GM19463 (cell line): Measurements from ENCODE around the gene RIMBP2.

Source experiments
- ATAC-seq: cut with Tn5 transposase; IDR thresholded peaks from one replicate; pipeline ENCODE4 v1.9.1; 2021; ENCODE audit warnings: mild to moderate bottlenecking, moderate library complexity; ENCODE audit not compliant: unreplicated experiment

The RIMBP2 gene

GRCh38 chr12:130513556-130513955 lies 202.5 kb downstream of the RIMBP2 start:
- no peak for ATAC-seq

- ATAC-seq: no peak
Observed at GRCh38 chr12:130511285-130511684, 204.8 kb downstream of the RIMBP2 start.

GRCh38 chr12:130509454-130509853 lies 206.6 kb downstream of the RIMBP2 start:
- no peak for ATAC-seq

GRCh38 chr12:130508847-130509246 lies 207.3 kb downstream of the RIMBP2 start:
- no peak for ATAC-seq

- no peak for ATAC-seq
Observed at GRCh38 chr12:130508318-130508717, 207.8 kb downstream of the RIMBP2 start.

- no peak for ATAC-seq
Observed at GRCh38 chr12:130506844-130507243, 209.3 kb downstream of the RIMBP2 start.

GRCh38 chr12:130504840-130505175 lies 211.3 kb downstream of the RIMBP2 start:
- ATAC-seq: no peak

GRCh38 chr12:130504110-130504839 lies 211.8 kb downstream of the RIMBP2 start:
- ATAC-seq: no peak

- ATAC-seq: no peak
Observed at GRCh38 chr12:130501821-130502220, 214.3 kb downstream of the RIMBP2 start.

- no peak for ATAC-seq
Observed at GRCh38 chr12:130500835-130501330, 215.2 kb downstream of the RIMBP2 start.

GRCh38 chr12:130499474-130499873 lies 216.6 kb downstream of the RIMBP2 start:
- no peak for ATAC-seq

GRCh38 chr12:130498589-130499385 lies 217.3 kb downstream of the RIMBP2 start:
- ATAC-seq: no peak

GRCh38 chr12:130497991-130498390 lies 218.1 kb downstream of the RIMBP2 start:
- no peak for ATAC-seq

GRCh38 chr12:130497321-130497720 lies 218.8 kb downstream of the RIMBP2 start:
- no peak for ATAC-seq

- ATAC-seq: no peak
Observed at GRCh38 chr12:130496516-130497120, 219.5 kb downstream of the RIMBP2 start.

- ATAC-seq: no peak
Observed at GRCh38 chr12:130495156-130495555, 220.9 kb downstream of the RIMBP2 start.

- no peak for ATAC-seq
Observed at GRCh38 chr12:130494736-130495135, 221.4 kb downstream of the RIMBP2 start.

GRCh38 chr12:130493951-130494350 lies 222.1 kb downstream of the RIMBP2 start:
- no peak for ATAC-seq

GRCh38 chr12:130491421-130492357 lies 224.4 kb downstream of the RIMBP2 start:
- ATAC-seq: no peak

- ATAC-seq: no peak
Observed at GRCh38 chr12:130490674-130491073, 225.4 kb downstream of the RIMBP2 start.

GRCh38 chr12:130489293-130489692 lies 226.8 kb downstream of the RIMBP2 start:
- ATAC-seq: no peak
